Epithelial cell of proximal tubule (primary cell): ENCODE measurements around the gene RNF182. TPM values are rescaled to one million over a fixed set of nuclear protein-coding genes. Genes with fewer than 3 reads are reported as not detected.

Experiments used
- DNase-seq: peaks from one replicate; pipeline ENCODE4 v3.0.0-alpha.2; 2011; ENCODE audit warnings: low read depth
- H3K4me3 ChIP-seq: 2 replicates; pipeline ENCODE4 v1.5.1; 2011; ENCODE audit warnings: low read depth, mild to moderate bottlenecking, low read length
- CTCF ChIP-seq: conservative IDR thresholded peaks from 2 replicates; pipeline ENCODE4 v1.5.1; 2012; ENCODE audit warnings: low read depth, mild to moderate bottlenecking, low read length
- total RNA-seq: library from RNA; depleted of rRNA; stranded (reverse); fragments of >200 nt; gene quantifications from 2 replicates; pipeline ENCODE4 v1.2.3, GENCODE V29; 2015

RNF182 gene
- total RNA-seq, 1 donor from 2014 or later: 19.1 TPM

GRCh38 chr6:13988908-13989307 is 64.2 kb downstream of the RNF182 start:
- H3K4me3 ChIP-seq: no peak overlapping the region
- no peak for DNase-seq
- TF ChIP-seq CTCF: no peak

GRCh38 chr6:13989496-13990144 is 64.9 kb downstream of the RNF182 start:
- no peak for DNase-seq

GRCh38 chr6:13990796-13991195 is 66.0 kb downstream of the RNF182 start:
- no peak overlapping the region for H3K4me3 ChIP-seq
- no peak for DNase-seq
- TF ChIP-seq CTCF: no peak

More at GRCh38 chr6:13989496-13990144, 64.9 kb downstream of the RNF182 start:
- H3K4me3 ChIP-seq: no peak overlapping the region
- no peak for TF ChIP-seq CTCF

GRCh38 chr6:13991393-13991792 is 66.6 kb downstream of the RNF182 start:
- no peak for DNase-seq
- no peak for TF ChIP-seq CTCF
- H3K4me3 ChIP-seq: no peak overlapping the region

GRCh38 chr6:13992417-13993055 is 67.8 kb downstream of the RNF182 start:
- TF ChIP-seq CTCF: no peak
- H3K4me3 ChIP-seq: no peak overlapping the region
- DNase-seq: no peak

GRCh38 chr6:13993416-13993815 is 68.7 kb downstream of the RNF182 start:
- no peak overlapping the region for H3K4me3 ChIP-seq
- TF ChIP-seq CTCF: no peak
- no peak for DNase-seq

GRCh38 chr6:13998356-13998755 is 73.6 kb downstream of the RNF182 start:
- TF ChIP-seq CTCF: no peak
- H3K4me3 ChIP-seq: no peak overlapping the region
- no peak for DNase-seq
